GM12874 (cell line): ENCODE data around the gene SNX20.

Source experiments
- TF ChIP-seq, protein P1 (sequence below): IDR thresholded peaks from 2 replicates; pipeline ENCODE4 v1.5.1; 2011; ENCODE audit warnings: low read depth, mild to moderate bottlenecking, control low read depth, low read length, moderate library complexity; ENCODE audit not compliant: insufficient read depth

SNX20 gene

DNA sequence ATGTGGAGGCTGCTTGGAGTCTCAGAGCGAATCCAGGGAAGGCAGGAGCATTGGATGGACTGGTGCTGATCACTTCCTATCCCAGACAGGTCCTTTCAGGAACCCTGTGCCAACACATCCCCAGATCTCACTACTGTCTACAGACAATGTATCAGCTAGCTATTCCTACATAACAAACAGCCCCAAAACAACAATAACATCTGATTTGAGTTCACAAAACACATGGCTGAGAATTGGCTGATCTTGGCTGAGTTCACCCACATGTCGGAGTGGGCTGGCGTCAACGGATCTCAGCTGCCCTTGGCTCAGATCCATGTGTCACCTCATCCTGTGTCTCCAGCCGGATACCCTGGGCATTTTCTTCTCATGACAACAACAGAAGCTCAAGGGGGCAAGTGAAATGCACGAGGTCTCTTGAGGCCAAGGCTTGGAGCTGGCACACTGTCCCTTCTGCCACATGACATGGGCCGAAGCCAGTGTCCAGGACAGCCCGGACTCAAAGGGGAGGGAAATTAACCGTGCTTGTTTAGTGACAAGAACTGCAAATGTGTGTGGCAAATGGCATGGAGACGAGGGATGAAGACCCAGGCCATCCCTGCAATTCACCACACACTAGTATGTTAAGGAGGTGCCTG lies 18.7 kb downstream of the SNX20 start:
- TF ChIP-seq, protein P1, sequence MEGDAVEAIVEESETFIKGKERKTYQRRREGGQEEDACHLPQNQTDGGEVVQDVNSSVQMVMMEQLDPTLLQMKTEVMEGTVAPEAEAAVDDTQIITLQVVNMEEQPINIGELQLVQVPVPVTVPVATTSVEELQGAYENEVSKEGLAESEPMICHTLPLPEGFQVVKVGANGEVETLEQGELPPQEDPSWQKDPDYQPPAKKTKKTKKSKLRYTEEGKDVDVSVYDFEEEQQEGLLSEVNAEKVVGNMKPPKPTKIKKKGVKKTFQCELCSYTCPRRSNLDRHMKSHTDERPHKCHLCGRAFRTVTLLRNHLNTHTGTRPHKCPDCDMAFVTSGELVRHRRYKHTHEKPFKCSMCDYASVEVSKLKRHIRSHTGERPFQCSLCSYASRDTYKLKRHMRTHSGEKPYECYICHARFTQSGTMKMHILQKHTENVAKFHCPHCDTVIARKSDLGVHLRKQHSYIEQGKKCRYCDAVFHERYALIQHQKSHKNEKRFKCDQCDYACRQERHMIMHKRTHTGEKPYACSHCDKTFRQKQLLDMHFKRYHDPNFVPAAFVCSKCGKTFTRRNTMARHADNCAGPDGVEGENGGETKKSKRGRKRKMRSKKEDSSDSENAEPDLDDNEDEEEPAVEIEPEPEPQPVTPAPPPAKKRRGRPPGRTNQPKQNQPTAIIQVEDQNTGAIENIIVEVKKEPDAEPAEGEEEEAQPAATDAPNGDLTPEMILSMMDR: no peak

DNA sequence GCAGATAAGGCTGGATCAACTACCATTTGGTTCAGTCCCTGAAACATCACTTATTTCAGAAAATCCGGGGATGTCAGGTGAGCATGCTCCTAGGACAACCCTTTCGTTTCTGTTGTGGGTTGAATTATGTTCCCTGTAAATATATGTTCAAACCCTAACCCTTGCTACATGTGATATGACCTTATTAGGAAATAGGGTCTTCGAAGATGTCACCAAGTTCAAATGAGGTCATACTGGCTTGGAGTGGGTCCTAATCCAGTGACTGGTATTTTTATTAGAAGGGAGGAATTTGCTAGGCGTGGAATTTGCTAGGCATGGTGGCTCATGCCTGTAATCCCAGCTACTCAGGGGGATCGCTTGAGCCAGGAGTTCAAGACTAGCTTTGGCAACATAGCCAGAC lies 21.3 kb downstream of the SNX20 start:
- TF ChIP-seq, protein P1: no peak

GRCh38 chr16:50657241-50657640 lies 23.9 kb downstream of the SNX20 start:
- TF ChIP-seq, protein P1: no peak

DNA sequence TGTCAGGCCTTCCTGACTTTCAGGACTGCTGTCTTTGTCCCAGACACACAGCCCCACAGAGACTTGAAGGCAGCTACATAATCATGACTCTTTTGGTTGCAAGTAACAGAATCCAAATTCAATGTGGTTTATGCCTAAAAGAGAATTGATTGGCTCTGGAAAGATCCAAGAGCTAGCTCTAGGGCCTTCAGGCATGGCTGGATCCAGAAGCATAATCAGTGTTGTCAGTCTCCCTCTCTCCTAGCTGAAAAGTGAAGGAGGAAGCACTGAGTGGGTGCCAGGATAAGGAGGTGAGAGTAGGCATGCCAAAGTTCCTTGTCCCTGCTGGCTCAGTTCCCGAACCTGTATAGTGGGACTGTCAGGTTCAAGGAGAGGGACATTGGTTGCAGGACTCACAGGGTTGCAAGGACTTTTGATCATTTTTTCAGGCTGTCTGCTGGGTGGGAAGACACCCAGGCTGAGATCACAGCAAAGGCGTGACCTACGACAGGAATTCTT lies 25.5 kb downstream of the SNX20 start:
- TF ChIP-seq, protein P1: no peak

DNA sequence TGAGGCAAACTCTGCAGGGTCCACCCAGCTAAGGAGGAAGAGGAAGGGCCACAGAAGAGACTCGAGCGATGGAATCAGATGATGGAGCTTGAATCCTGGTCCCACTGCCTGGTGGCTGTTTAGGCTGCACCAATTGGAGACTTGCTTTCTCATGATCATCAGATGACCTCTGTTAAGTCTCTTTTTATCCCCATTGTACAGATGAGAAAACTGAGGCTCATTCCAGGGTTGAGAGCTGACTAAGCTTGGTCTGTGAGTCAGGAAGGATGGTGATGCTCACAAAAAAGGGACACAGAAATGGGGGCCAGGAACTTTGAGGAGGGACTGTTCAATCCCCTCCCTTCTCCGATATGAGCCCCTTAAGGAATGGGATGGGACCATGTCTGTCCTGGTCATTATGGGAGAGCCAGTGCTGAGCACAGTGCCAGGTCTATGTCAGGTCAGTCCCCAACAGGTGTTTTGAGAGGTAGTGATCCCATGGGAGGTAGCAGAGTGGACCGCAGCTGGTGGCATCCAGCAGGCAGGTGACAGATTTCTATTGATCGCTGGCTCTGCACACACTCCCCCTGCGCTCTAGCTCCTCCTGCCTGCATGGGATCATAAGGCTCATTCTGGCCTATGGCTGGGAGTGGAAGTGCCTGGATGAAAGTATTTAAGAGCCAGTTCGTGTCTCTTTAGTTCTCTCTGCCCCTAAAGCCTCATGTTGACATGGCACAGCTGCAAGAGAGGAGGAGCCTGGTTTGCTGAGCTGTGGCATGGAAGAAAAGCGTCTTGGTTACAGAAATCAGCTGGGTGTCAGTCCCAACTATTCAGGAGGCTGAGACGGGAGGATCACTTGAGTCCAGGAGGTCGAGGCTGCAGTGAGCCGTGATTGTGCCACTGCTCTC lies 27.2 kb downstream of the SNX20 start:
- TF ChIP-seq, protein P1: no peak

DNA sequence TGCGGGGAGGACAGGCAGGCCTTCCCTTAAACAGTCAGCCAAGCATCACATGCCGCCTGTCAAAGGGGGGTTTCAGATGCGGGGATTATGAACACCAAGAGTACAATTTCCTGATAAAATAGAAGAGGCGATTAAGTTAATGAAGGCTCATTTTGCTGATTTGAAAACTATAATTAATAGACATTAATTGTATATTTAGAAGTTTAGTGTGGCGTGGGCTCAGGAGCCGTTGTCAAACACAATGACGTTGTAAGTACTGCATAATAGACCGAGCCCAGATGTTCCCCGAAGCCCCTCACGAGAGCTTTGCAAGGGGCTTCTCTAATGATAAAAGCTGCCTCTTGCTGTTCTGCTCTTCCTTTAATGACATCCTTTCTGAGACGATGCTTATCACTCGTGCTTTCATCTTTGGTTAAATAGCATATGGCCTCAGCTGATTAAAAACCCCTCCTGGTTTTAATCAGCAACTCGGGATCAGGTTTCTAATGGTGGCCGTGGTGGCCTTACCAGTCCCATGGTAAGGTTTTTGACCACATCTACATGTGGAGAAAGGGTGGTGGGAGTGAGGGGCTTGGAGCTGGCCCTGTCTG lies 28.2 kb downstream of the SNX20 start:
- TF ChIP-seq, protein P1: no peak

DNA sequence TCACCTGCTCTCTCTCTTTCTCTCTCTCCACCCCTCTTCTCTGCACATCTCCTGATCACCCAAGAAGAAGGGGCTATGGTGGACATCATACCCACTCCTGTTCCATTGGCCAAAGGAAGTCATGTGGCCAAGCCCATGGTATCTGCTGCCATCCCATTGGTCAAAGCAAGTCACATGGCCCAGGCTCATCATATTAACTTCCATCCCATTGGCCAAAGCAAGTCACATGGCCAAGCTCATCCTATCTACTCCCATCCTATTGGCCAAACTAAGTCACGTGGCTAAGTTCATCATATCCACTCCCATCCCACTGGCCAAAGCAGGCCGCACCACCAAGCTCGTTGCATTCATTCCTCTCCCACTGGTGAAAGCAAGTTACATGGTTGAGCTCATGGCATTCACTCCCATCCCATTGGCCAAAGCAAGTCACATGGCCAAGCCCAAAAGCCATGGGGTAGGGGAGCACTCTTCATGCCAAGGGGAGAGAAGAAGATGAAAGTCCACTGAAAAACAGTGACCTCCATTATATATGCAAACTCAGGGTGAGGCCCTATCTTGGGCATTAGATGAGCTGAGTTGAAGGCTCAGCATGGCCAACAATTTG lies 29.2 kb downstream of the SNX20 start:
- TF ChIP-seq, protein P1: no peak
